Hematopoietic multipotent progenitor cell treated with erythropoietin and hydrocortisone succinate and interleukin-3 and kit ligand, for 15 days (in vitro differentiated cells): ENCODE results near the gene ANKRD37.
"Not testable (repeated sequence)": the region's sequence is repeated elsewhere in the genome, so short reads cannot be mapped to it uniquely, and the experiment has no call there.

Experiments used
- DNase-seq: peaks from one replicate; pipeline ENCODE4 v3.0.0-alpha.2; 2015; ENCODE audit warnings: low spot score

Gene ANKRD37, protein sequence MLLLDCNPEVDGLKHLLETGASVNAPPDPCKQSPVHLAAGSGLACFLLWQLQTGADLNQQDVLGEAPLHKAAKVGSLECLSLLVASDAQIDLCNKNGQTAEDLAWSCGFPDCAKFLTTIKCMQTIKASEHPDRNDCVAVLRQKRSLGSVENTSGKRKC

DNA sequence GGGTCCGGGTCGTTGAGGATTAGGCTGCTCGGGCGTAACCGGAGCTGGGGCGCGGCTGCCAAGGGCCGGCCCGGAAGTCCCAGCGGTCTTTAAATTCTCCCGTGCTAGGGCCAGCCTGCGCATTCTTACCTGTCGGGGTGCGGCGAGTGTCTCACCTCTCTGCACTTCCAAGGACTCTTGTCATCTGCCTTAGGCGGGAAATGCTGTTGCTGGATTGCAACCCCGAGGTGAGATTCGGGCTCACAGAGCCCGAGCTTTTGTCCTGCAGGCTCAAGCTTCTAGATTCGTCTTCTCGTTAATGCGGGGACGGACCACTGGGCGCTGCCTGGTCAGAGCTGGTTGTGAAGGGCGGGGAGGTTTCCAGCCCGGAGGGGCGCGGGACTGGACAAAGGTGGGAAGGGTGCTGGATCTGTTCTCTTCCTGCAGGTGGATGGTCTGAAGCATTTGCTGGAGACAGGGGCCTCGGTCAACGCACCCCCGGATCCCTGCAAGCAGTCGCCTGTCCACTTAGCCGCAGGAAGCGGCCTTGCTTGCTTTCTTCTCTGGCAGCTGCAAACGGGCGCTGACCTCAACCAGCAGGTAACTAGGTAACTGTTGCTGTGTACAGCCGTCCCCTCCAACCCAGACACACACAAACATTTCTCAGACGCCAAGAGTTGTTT lies at the start of gene ANKRD37:
Gene ANKRD37, plus strand, starts transcription at position 118 of the 662 bp plus-strand sequence. Its CDS starts 83 bp downstream, at position 201.
- DNase-seq: no peak

DNA sequence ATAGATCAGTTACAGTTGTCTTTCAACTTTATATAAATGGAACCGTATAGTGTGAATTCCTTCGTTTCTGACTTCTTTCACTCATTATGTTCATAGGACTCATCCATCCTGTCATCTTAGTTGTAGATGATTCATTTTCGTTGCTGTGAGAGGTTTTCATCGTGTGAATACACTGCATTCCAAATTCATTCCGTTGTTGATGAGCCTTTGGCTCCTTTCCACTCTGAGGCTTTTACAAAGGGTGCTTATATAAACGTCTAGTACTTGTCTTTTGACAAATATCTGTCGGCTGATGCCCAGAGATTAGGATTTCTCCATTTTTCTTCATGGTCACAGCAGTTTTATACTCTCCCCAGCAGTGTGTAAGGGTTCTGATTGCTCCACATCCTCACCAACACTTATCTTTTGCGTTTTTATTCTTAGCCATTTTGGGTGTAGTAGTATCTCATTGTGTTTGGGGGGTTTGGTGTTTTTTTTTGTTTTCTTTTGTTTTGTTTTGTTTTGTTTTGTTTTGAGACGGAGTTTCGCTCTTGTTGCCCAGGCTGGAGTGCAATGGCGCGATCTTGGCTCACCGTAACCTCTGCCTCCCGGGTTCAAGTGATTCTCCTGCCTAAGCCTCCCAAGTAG lies 49.6 kb upstream of the ANKRD37 start:
- DNase-seq: no peak

DNA sequence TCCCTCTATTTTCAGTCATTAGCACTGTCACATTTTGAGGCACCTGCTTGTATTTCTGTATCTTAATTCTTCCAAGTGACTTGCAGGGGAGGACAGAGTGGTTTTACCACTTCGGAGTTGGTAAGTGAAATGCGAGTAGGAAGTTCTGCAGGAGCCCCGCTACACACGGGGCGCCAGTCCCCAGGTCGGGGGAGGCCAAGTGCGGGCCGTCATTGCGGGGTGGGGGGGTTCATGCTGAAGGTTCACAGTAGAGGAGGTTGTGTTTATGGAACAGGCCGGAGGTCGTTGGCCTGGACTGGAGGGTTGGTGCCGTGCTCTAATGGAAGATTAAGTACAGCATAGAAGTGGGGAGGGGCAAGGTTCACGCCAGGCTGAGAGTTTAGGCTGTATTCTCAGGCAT lies 45.0 kb upstream of the ANKRD37 start:
- DNase-seq: no peak

DNA sequence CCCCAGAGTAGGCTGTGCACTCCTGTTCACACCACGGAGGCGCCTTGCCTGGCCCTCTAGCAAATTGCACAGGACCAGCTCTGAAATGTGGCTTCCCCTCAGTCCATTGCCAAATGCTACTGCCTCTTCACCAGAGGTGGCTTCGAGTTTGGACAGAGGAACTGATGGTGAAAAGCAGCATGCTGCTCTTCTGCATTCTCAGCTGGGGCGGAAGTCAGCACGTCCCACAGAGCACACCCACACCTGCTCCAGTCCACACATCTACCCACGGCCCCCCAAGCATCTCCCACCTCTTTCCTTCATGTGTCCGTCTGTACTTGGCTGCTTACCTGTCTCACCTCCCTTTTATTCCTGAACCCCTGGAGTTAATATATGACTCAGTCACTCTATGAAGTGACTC lies 44.4 kb upstream of the ANKRD37 start:
- no peak for DNase-seq

DNA sequence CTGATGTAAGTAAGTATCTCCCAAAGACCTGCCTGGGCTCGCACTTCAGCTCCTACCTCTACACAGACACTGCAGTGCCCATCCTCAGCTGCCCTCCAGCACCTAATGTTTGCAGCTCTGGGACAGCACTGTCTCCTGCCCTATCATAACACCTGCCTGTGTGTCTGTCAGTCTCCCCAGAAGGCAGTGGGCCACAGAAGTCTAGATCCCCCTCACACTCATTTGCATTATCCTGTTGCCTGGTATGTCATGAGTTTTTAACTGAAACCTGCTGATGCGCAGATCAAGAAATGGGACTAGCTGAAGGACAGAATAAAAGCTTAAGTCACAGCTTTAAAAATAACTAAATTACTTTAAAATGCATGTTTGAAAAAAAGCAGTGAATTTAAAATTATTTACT lies 43.9 kb upstream of the ANKRD37 start:
- DNase-seq: no peak

DNA sequence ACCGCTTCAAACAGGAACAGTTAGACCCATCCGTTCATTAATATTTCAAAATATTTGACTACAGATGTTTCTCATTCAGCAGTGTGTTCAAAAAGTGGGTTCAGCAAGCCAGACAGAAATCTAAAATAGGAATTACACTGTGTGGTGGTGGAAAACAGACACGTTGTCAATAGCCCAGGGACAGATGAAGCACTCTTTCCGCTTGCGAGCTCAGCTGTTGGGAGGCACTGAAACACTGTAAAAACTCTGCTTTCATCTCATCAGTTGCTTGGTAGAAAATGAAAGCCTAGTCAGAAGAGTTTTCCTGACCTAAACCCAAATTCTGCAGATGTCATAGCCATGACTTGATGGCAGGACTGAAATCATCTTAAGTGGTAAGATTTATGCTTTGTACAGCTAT lies 39.4 kb upstream of the ANKRD37 start:
- no peak for DNase-seq

DNA sequence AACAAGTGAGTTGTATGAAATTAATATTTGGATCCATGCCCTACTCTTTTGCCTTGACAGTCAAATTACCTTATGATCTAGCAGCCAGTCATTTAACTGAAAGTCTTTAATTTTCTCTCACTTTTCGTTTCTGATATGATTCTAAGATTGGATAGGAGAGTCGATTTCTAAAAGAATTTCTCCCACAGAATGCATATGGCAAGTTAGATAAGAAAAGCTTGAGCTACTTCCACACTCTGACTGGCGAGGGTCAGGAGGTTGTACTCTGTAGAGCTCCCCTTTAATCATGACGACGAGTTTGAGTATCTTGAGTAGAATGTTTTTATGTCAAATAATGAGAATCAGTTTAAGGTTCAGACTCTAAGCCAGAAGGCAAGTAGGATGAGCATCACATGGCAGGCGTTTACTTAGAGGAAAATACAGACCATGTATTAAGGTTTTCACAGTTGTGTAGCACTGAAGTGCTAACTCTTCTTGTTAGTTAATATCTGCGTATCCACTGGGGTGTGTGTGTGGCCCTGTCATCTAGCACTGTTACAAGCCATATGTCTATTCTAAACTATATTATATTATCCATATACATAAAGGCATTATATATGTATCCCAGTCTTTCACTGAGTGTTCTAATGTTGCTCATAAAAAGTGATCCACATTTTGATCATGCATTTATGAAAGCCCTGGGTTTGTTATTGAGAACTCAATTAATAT lies 38.8 kb upstream of the ANKRD37 start:
- no peak for DNase-seq

DNA sequence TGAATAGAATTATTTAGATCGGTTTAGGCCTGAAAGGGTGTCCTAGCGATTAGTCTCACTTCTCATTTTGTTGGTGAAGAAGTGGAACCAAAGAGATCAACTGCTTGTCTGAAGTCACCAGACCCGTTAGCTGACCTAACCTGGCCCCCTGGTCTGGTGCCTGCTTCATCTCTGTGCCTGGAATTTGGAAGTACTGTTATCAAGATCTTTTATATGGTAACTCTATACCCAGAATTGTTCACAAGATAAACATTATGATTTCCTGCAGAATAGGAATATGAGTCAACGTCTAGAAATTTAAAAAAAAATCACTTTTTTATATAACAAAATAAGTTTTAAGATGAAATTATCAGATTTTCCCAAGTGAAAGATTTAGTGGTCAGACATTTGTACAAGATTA lies 38.1 kb upstream of the ANKRD37 start:
- no peak for DNase-seq

DNA sequence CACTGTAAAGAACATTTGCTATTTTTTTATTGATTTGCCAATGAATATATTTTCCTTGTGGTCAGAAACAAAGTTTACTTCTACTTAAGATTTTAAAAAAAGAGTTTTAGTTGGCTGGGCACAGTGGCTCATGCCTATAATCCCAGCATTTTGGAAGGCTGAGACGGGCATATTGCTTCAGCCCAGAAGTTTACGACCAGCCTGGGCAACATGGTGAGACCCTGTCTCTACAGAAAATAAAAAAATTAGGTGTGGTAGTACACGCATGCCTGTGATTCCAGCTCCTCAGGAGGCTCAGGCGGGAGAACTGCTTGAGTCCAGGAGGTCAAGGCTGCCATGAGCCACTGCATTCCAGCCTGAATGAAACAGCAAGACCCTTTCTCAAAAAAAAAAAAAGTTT lies 37.7 kb upstream of the ANKRD37 start:
- DNase-seq: no peak

DNA sequence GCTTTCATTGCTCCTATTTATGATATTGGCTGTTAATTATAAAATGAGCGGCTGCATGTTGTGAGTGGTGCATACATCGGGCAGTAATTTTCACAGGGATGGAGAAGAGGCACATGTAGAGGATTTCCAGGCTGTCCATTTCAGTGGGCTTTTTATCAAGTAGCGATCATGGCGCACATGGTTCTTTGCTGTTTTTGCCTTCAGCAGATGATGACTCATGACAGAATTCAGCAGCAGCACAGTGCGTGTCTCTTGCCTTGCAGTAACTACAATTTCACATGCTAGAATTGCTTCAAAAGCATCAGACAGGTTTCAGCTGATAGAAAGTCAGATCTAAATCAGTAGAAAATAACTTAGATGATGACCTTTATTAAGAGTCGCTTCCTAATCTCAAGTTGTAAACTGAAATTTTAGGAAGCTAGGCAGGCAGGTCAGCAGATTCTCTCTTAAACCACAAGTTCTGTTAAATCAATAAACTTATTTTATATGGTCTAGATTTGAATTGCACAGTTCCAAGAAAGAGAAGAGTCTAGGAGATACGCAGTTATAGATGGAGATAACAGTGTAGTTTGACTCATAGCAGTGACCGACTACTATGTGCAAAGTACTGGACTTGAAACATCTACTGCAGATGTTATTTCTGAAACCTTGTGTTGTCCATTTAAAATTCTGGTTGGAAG lies 36.7 kb upstream of the ANKRD37 start:
- DNase-seq: no peak

DNA sequence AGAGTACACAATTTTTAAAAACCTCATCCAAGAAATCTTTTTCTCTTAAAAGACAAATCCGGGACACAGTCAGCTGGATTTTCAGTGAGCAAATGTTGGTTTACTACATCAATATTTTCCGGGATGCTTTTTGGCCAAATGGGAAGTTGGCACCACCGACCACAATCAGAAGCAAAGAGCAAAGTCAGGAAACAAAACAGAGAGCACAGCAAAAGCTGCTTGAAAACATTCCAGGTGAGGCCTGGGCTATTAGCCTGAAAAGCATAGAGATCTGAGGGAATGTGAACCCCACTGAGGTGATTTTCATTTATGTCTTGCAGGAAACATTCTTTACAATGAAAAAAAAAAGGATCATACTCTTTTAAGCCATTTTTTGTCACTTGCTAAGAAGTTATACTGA lies 34.8 kb upstream of the ANKRD37 start:
- no peak for DNase-seq

DNA sequence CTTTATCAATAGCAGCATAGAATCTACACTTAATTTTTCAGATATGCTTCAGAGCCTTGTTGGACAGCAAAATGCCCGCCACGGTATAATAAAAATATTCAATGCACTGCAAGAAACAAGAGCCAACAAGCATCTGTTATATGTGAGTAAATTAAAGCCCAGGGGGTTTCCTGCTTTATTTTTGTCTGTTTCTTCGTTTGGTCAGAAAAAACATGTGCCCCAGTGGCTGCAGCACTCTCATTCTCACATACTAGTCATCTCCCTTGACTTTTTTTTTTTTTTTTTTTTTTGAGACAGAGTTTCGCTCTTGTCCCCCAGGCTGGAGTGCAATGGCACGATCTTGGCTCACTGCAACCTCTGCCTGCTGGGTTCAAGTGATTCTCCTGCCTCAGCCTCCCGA lies 34.1 kb upstream of the ANKRD37 start:
- DNase-seq: not testable (repeated sequence)

DNA sequence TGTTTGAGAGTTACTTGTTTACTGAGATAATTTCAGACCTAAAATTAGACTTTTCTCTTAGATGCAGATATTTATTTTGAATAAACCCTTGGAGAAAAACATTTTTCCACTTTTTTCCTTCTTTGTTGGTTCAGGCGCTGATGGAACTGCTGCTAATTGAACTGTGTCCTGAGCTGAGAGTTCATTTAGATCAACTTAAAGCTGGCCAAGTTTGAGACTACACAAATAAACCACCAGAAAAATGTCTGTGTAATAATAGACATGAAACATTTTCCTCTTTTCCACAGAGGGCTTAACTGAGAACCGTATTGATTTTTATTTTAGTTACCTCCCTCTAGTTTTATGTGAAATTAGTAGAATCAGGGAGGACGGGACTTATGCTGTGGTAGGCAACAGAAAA lies 33.4 kb upstream of the ANKRD37 start:
- DNase-seq: no peak

DNA sequence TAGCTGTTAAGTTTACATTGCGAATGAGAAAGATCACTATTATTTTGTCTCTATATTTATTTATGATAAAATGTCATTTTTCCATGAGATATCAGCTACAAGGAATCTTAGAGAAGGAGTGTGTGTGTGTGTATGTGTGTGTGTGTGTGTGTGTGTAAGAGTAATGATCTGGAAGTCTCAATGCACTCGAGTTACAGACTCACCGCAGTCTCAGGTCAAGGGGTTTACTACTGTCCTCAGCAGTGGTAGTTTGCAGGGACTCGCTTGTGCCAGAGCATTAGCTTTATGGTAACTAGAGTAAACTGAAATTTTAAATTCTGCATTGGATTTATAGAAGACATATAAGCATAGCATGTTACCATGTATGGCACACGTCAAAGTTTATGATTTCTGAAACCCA lies 31.8 kb upstream of the ANKRD37 start:
- no peak for DNase-seq

DNA sequence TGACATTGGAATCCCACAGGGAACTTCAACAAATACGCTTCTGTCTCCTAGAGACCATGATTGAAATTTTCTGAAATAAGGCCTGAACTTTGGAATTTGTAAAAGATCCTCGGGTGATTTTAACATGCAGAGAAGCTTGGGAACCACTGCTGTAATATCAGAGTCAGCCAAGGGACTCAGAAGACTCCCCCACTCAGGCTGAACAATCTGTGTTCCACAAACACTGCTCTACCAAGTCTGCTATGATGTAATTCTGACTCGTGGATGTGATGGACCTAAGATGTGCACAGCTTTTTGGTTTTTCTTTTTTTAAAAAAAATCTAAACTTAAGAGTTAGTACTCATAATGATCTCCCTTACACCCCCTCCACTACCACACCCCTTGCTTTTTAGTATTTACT lies 26.9 kb upstream of the ANKRD37 start:
- no peak for DNase-seq

DNA sequence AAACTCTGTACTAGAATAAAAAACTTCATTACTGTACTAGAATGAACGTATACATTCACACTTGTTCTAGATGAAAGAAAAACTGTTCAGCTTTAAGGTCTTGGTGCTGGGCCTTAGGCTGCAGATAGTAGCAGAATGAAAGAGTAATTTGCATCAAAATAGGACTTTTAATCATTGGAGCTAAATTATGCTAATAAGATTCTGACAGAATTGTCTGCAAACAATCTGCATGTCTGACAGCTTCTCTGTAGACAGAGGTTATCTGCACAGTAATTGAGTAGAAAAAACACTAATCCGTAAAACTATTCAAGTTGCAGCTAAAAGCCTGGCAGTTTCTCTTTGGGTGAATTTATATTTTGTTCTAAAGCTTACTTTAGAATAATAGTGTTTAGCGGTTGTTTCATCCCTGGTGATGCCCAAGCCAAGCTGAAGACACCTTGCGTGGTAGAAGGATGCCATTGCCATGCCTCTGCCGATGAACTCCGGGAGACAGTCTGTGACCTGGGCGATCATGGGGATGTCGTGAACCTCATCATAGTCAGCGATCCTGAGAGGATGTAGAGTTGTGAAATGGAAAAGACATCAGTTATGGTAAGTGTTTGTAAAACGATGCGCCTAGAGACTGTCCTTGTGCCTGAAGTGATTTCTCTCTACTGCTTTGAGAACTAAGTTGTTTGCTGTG lies 26.2 kb upstream of the ANKRD37 start:
- no peak for DNase-seq

DNA sequence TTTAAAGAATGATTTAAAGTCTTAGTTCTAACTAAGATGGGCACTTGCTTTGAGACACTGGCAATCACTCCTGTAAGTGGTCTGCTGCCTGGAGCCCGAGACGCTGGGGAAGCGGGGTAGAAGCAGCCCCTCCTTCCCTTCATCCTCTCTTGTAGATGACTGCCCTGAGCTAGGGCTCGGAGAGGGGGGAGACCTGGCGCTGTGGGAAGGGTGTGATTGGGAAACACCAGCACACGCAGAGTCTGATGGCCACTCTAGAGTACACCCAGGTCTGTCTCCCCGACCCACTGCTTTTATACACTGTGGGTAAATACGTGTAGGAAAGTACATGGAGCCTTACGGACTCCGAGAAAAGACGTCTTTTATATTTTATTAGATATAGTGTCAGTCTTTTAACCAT lies 24.9 kb upstream of the ANKRD37 start:
- no peak for DNase-seq

DNA sequence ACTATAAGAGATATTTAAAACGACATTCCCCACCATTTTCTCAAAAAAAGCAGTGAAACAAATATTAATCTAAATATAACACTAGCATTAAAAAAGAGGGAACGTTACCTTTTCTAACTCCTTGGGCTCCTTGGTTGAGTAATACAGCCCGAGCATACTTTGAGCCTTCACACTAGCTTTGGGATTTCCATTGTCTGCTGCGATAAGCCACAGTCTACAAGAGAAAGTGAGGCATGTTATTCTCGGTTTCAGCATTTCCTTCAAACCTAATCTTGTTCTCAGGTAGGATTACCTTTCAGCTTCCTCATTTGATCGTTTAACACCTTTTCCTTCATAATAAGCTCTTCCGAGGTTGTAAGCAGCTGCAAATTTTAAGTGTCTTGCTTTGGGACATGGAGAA lies 22.6 kb upstream of the ANKRD37 start:
- no peak for DNase-seq

DNA sequence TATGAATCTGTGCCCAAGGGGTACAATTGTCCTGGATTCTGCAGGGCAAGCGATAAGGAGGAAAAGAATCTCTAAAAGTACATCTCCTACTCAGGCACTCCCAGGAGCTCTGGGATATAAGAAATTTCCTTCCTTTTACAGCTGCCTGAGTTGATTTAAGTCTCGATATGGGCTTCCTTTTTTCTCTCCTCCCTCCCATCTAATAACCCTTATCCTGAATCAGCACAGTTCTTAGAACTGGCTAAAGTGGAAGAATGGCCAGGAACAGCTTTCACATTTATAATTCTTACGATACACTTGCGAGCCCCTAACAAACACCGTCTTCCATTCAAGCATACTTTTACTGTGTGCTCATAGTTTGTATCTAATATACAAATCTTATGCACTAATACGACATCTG lies 22.1 kb upstream of the ANKRD37 start:
- no peak for DNase-seq

DNA sequence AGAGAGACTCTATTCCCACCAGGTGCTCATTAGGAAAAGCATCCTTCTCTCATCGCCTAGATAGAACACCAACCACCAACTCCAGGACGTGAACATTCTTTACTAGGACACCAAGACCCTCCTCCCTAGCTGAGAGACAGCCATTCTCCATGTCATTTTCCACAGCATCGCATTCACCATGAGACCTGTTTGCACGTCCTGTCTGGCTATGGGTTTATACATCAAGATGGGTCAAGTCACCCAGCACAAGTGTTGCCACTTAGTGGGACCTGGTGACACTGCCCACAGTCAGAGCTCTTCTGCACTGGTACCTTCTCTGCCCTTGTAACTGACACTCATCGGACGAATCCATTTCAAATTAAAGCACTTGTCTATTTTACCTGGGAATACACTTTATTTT lies 18.4 kb upstream of the ANKRD37 start:
- DNase-seq: no peak

DNA sequence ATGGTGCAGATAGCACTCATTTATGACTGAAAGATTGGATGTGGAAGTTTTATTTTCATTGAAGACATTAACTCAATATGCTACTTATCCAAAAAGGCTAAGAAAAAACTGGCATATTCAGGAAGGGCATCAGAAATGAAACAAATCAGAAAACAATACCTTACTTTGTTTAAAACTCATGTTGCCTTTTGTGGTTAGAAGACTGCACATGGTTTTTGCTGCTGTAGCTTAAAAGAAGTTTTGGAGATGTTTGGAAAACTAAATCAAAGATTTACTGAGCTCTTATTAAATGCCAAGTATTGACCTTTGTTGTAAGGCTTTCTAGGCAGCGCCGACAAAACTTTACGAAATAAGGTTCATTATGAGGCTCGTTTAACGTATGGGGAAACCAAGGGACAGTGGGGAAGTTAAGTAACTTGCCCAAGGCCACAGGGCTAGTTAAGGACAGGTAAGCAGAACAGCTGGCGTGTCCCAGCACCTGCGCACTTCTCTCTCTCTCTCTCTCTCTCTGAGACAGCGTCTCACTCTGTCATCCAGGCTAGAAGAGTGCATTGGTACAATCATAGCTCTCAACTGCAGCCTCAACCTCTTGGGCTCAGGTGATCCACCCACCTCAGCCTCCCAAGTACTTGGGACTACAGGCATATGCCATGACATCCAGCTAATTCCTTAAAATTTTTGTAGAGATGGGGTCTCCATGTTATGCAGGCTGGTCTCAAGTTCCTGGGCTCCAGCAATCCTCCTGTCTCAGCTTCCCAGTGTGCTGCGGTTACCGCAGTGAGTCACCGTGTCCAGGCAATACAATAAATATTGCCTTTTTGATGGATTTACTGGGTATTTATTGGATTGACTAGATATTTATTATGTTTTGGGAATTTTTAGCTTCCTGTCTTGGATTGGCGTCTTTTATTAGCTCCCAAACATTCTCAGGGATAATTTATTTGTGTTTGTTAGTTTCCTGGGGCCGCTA lies 17.0 kb upstream of the ANKRD37 start:
- no peak for DNase-seq
